T1000 (cell line): Measurements from ENCODE around the gene SPON1.
"Not testable (repeated sequence)": the region's sequence is repeated elsewhere in the genome, so short reads cannot be mapped to it uniquely, and the experiment has no call there.

Source experiments
- DNase-seq: peaks from one replicate; lab custom pipeline; 2025; ENCODE audit warnings: mixed read lengths; lab: John Stamatoyannopoulos, UW

Gene SPON1

GRCh38 chr11:13983081-13983751, 20.7 kb downstream of the SPON1 start:
- no peak for DNase-seq

GRCh38 chr11:13984616-13985450, 22.3 kb downstream of the SPON1 start:
- DNase-seq, result no peak

DNA sequence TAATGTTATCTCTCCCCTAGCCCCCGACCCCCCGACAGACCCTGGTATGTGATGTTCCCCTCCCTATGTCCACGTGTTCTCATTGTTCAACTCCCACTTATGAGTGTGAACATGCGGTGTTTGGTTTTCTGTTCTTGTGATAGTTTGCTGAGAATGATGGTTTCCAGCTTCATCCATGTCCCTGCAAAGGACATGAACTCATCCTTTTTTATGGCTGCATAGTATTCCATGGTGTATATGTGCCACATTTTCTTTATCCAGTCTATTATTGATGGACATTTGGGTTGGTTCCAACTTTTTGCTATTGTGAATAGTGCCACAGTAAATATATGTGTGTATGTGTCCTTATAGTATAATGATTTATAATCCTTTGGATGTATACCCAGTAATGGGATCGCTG, 24.2 kb downstream of the SPON1 start:
- not testable (repeated sequence) for DNase-seq

DNA sequence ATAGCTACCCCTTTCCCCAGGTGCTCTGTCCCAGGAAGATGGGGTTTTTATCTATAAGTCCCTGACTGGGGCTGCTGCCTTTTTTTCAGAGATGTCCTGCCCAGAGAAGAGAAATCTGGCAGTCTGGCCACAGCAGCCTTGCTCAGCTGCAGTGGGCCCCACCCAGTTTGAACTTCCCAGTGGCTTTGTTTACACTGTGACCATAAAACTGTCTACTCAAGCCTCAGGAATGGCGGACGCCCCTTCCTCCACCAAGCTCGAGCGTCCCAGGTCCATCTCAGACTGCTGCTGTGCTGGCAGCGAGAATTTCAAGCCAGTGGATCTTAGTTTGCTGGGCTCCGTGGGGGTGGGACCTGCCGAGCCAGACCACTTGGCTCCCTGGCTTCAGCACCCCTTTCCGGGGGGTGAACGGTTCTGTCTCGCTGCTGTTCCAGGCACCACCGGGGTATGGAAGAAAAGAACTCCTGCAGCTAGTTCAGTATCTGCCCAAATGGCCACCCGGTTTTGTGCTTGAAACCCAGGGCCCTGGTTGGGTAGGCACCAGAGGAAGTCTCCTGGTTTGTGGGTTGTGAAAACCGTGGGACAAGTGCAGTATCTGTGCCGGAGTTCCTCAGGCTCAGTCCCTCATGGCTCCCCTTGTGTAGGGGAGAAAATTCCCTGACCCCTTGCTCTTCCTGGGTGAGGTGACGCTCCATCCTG, 29.8 kb downstream of the SPON1 start:
- not testable (repeated sequence) for DNase-seq

- no peak for DNase-seq
These were observed 30.7 kb downstream of the SPON1 start for GRCh38 chr11:13993096-13993765.

- DNase-seq, result no peak
These were observed 35.4 kb downstream of the SPON1 start for GRCh38 chr11:13997881-13998280.

DNA sequence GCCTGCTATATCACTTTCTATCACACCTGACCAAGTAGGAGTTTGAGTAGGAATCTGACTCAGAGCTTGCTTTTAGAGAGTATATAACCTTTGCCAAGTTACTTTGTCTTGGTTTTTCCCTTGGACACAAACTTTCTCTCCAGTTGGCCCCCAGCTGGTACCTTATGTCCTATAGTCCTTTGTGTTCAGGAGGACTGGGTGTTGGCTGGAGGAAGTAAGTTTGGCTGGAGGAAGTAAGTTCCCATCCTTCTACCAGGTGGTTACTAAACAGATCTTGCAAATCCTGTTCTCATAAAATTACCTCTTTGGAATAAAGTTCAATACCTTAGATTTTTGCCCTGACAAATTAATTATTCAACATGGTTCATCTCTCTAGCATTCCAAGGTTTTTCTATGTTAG, 37.2 kb downstream of the SPON1 start:
- no peak for DNase-seq

DNA sequence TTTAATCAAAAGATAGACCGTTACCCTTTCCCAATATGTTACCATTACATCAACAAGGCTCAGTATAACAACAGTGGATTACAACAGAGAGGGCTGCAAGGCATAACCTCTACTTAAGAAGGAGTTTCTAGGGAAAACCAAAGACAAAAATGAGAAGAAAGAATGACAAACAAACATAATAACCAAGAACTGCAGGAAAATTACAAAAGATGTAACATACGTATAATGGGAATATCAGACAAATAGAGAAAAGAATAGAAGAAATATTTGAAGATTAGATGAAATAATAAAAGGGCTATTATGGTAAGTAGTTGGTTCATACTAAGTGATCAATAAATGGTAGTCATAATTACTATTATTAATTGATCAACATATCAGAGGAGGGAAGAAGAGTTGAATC, 39.1 kb downstream of the SPON1 start:
- no peak for DNase-seq

DNA sequence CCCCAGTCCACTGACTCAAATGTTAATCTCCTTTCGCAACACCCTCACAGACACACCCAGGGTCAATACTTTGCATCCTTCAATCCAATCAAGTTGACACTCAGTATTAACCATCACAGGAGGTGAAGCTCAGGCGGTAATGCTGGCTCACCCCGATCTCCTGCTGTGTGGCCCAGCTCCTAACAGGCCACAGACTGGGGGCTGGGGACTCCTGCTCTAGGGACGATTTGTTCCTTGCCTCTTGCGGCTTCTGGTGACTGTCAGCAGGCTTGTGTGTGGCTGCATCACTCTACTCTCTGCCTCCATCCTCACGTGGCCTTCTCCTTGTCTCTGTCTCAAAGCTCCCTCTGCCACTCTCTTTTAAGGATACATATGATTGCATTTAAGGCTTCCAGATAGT, 45.0 kb downstream of the SPON1 start:
- DNase-seq, result no peak

- no peak for DNase-seq
These were observed 48.1 kb downstream of the SPON1 start for GRCh38 chr11:14010665-14011064.

DNA sequence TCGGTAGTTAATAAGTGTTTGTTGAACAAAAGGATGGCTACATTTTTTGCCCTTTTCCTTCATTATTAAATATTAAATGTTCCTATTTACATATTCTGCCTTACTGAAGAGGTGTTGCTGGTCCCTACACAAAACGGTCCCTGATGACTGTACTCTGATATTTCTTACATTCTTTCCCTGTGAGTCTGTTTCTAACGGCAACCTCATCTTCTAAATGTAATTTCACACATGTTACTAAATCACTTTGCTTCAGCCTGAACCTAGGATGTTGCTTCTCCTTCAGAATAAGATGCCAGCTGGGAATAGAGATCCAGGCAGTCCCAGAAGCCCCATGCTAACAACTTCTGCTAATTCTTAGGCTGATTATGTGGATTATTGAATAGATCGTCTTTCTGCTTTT, 50.3 kb downstream of the SPON1 start:
- DNase-seq, result no peak

DNA sequence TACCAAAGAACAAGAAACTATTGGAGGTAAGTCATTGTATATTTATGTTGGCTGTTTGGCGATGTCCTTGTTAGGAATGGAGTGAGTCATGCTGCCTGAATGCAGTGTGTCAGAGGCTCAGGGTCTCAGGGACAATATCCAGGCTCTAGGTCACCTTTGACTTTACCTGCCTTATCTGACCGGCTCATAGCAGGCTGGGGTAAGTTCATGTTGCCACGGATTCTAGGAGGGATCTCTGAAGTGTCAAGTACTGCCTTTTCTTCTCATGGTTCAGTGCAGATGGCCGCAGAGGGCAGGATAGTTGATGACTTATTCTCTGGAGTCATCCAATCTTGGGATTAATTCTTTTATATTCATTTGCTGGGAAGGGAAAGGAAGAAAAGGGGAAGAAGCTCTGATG, 53.2 kb downstream of the SPON1 start:
- peak; percentile 4 for DNase-seq

DNA sequence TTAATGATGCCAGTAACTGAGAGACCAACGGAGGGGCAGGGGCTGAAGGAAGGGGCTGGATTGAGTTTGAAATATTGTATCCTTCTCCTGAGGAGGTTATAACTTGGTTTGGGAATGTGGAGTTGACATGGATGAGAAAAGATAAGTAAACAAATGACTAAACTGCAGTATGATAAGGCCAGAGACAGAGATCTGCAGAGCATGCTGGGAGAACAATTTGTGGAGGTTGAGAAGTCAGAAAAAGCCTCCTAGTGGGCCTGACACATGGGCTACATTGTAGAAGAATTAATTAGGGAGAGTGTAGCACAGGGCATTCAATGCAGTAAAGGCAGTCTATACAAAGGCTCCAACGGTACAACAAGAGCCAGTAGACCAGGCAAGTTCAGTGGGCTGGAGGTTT, 55.9 kb downstream of the SPON1 start:
- DNase-seq, result no peak

- DNase-seq, result no peak
These were observed 59.2 kb downstream of the SPON1 start for GRCh38 chr11:14021738-14022137.

DNA sequence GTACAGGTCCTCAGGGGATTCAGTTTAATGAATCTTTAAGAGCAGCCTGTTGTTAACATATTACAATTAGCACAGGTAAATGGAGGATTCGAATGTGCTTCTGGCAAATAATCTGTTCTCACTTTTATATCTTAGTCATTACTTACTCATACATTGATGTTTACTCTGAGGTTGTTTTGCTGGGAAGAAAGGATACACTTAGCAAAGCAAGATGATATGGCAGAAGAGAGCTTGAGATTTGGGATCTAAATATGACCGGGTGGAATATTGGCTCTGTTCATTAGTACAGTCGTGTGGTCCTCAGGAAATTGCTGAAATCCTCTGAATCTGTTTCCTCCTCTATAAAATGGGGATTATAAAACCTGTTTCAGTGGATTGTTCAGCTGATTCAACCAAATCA, 59.7 kb downstream of the SPON1 start:
- no peak for DNase-seq

- no peak for DNase-seq
These were observed 60.3 kb downstream of the SPON1 start for GRCh38 chr11:14022821-14023220.

DNA sequence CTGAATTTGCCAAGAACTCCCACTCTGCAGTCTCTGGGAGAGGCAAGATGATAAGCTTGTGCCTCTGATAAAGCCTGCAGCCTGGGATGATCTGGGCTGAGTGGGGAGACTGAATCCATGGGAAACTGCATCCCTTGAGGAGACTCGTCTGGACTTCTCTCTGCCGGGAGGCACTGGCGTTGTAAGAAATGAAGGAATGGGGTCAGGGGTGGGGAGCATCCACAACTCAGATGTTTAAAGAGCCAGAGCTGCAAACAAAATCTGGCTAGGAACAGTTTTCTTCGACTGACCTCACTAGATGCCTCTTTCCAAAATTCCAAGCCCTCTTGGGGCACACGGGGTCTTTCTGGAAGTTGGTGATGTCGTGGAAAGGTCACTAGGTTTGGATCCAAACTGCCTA, 64.4 kb downstream of the SPON1 start:
- no peak for DNase-seq

GRCh38 chr11:14027525-14027924, 65.0 kb downstream of the SPON1 start:
- DNase-seq, result no peak

DNA sequence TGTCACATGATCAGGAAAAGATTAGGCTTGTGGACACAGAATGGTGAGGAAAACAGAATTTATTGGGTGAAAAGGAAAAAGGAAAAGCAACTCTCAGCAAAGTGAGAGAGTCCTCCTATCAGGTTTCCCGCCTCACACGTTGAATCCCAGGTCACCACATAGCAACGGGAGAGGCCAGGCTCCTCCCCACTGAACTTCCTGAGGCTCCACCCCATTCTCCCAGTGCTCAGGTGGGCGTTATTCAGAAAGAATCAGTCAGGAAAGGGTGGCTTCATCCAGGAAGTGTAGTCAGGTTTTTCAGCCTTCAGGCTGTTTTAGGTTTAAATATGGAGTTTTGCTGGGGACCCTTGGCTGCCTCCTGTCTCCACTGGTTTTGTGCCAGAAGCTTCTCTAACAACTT, 66.9 kb downstream of the SPON1 start:
- no peak for DNase-seq

- no peak for DNase-seq
These were observed 67.7 kb downstream of the SPON1 start for GRCh38 chr11:14029971-14030920.

DNA sequence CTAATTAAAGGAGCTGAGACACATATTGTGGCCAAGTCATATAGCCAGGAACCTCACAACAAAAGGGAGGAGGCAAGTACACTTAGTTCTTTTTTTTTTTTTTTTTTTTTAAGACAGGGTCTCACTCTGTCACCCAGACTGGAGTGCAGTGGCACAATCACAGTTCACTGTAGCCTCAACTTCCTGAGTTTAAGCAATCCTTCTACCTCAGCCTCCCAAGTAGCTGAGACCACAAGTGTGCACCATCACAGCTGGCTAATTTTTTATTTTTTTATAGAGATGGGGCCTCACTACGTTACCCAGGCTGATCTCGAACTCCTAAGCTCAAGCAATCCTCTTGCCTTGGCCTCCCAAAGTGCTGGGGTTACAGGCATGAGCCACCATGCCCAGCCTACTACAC, 73.0 kb downstream of the SPON1 start:
- not testable (repeated sequence) for DNase-seq
